DOHH2 (cell line): ENCODE measurements around the gene BRINP2.

ENCODE experiments used
- EZH2phosphoT487 ChIP-seq: fragments of 200-600 bp; sonication (generic); IDR thresholded peaks from 2 replicates; pipeline ENCODE4 v1.6.1; 2017; ENCODE audit warnings: borderline replicate concordance, mild to moderate bottlenecking, antibody characterized with exemption, low read length, moderate library complexity, mixed read lengths
- TF ChIP-seq, protein P1 (sequence below): fragments of 200-600 bp; sonication (generic); IDR thresholded peaks from one replicate; pipeline ENCODE4 v1.5.1; 2014; ENCODE audit warnings: antibody characterized with exemption, mild to moderate bottlenecking, low read depth, low read length; ENCODE audit not compliant: poor library complexity, severe bottlenecking

DNA sequence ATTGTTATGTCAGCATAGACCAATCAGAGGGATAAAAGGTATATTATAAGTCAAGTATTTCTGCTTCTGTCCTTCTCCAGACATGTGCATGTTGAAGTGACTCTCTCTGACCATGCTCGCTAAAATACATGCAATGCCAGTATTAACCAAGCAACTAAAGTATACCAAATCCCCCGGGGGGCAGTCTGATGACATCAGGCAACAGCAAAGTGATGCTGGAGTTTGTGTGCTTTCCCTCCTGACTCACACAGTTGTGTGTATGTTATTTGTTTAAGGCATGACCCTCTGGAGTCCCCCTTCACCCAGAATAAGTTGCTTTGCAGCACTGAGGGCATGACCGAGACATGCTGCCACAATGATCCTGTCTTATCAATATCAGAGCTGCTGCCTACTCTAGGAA, 2.1 kb downstream of the BRINP2 start:
- TF ChIP-seq, protein P1, sequence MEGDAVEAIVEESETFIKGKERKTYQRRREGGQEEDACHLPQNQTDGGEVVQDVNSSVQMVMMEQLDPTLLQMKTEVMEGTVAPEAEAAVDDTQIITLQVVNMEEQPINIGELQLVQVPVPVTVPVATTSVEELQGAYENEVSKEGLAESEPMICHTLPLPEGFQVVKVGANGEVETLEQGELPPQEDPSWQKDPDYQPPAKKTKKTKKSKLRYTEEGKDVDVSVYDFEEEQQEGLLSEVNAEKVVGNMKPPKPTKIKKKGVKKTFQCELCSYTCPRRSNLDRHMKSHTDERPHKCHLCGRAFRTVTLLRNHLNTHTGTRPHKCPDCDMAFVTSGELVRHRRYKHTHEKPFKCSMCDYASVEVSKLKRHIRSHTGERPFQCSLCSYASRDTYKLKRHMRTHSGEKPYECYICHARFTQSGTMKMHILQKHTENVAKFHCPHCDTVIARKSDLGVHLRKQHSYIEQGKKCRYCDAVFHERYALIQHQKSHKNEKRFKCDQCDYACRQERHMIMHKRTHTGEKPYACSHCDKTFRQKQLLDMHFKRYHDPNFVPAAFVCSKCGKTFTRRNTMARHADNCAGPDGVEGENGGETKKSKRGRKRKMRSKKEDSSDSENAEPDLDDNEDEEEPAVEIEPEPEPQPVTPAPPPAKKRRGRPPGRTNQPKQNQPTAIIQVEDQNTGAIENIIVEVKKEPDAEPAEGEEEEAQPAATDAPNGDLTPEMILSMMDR, result no peak
- no peak for TF ChIP-seq EZH2phosphoT487
